ENCODE measurements around the gene AKAP11. TPM values are rescaled to one million over a fixed set of nuclear protein-coding genes. Genes with fewer than 3 reads are reported as not detected.

AKAP11 gene
- polyA plus RNA-seq, 1 donor (not counting 4 experiments of a cell fraction or from before 2014, with no cell fraction given) = 17.4 TPM

- no peak overlapping the region for H3K4me3 ChIP-seq (ENCODE audit: control insufficient read depth in 2 of 3, extremely low read depth in 1 of 3, insufficient read depth in 2 of 3, low read depth in 1 of 3, low read length in 3 of 3)
- H4K20me1 ChIP-seq (ENCODE audit: control insufficient read depth, extremely low read depth, insufficient read depth, low read length) = no peaks in the 10 kb centered on the region
- TF ChIP-seq, protein P1, sequence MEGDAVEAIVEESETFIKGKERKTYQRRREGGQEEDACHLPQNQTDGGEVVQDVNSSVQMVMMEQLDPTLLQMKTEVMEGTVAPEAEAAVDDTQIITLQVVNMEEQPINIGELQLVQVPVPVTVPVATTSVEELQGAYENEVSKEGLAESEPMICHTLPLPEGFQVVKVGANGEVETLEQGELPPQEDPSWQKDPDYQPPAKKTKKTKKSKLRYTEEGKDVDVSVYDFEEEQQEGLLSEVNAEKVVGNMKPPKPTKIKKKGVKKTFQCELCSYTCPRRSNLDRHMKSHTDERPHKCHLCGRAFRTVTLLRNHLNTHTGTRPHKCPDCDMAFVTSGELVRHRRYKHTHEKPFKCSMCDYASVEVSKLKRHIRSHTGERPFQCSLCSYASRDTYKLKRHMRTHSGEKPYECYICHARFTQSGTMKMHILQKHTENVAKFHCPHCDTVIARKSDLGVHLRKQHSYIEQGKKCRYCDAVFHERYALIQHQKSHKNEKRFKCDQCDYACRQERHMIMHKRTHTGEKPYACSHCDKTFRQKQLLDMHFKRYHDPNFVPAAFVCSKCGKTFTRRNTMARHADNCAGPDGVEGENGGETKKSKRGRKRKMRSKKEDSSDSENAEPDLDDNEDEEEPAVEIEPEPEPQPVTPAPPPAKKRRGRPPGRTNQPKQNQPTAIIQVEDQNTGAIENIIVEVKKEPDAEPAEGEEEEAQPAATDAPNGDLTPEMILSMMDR (optimal IDR thresholded peaks at IDR 0.05 in 1 of 3, IDR thresholded peaks at IDR 0.05 in 1 of 3, conservative IDR thresholded peaks at IDR 0.05 in 1 of 3; ENCODE audit: extremely low read depth in 1 of 3, insufficient read depth in 2 of 3, low read length in 3 of 3) = no peak
- TF ChIP-seq EZH2 (IDR thresholded peaks at IDR 0.05; ENCODE audit: low read length) = no peak
- H3K4me1 ChIP-seq (ENCODE audit: control insufficient read depth, extremely low read depth, insufficient read depth, low read length) = no peaks in the 10 kb centered on the region
- H3K27ac ChIP-seq (ENCODE audit: control insufficient read depth, insufficient read depth, low read length) = no peak overlapping the region
- no peaks in the 10 kb centered on the region for H3K27me3 ChIP-seq (ENCODE audit: control insufficient read depth, extremely low read depth, insufficient read depth, low read length)
- no peak overlapping the region for H2AFZ ChIP-seq (ENCODE audit: control insufficient read depth, low read length)
- no peak overlapping the region for H3K4me2 ChIP-seq (ENCODE audit: control insufficient read depth, extremely low read depth, insufficient read depth, low read depth, low read length)
- H3K79me2 ChIP-seq (ENCODE audit: control insufficient read depth, insufficient read depth, low read length) = no peaks in the 10 kb centered on the region
- no peaks in the 10 kb centered on the region for H3K9me3 ChIP-seq (ENCODE audit: control insufficient read depth, low read depth, low read length)
- H3K36me3 ChIP-seq (ENCODE audit: control insufficient read depth in 2 of 2, extremely low read depth in 1 of 2, insufficient read depth in 2 of 2, low read length in 2 of 2) = peaks cover 9 to 15% of the 10 kb centered on the region in 2 experiments
- H3K9ac ChIP-seq (ENCODE audit: control insufficient read depth, extremely low read depth, insufficient read depth, low read length) = no peak overlapping the region
- H3K9me1 ChIP-seq (ENCODE audit: control insufficient read depth, extremely low read depth, insufficient read depth, low read length) = no peaks in the 10 kb centered on the region
- FAIRE-seq (no peak), DNase-seq (ENCODE audit: low read depth, low spot score) (no peak)
- dilution Hi-C loops (cut with MboI; ENCODE audit: extremely low pct_ligation_motif_present, low sequenced_read_pairs) = no loop called here
Observed at GRCh38 chr13:42229287-42229686, 42.7 kb upstream of the AKAP11 start.

DNA sequence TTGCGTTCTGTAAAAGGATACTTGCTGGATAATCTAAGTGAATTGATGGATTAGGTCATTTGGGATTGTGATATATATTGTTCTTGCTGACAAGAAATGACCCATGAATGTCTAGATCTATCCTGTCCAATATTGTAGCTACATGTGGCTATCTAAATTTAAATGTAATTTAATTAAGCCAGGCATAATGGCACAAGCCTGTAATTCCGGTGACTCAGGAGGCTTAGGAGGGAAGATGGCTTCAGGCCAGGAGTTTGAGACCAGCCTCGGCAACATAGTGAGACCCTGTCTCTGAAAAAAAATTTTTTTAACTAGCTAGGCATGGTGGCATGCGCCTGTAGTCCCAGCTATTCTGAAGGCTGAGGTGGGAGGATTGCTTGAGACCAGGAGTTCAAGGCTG is 39.3 kb upstream of the AKAP11 start:
- FAIRE-seq (no peak), DNase-seq (ENCODE audit: low read depth, low spot score) (no peak)
- H3K4me1 ChIP-seq (ENCODE audit: control insufficient read depth, extremely low read depth, insufficient read depth, low read length) = no peaks in the 10 kb centered on the region
- no peak overlapping the region for H3K9ac ChIP-seq (ENCODE audit: control insufficient read depth, extremely low read depth, insufficient read depth, low read length)
- no peak overlapping the region for H3K27ac ChIP-seq (ENCODE audit: control insufficient read depth, insufficient read depth, low read length)
- H3K9me1 ChIP-seq (ENCODE audit: control insufficient read depth, extremely low read depth, insufficient read depth, low read length) = no peaks in the 10 kb centered on the region
- no peak overlapping the region for H3K4me2 ChIP-seq (ENCODE audit: control insufficient read depth, extremely low read depth, insufficient read depth, low read depth, low read length)
- H3K4me3 ChIP-seq (ENCODE audit: control insufficient read depth in 2 of 3, extremely low read depth in 1 of 3, insufficient read depth in 2 of 3, low read depth in 1 of 3, low read length in 3 of 3) = no peak overlapping the region
- no peak overlapping the region for H2AFZ ChIP-seq (ENCODE audit: control insufficient read depth, low read length)
- H4K20me1 ChIP-seq (ENCODE audit: control insufficient read depth, extremely low read depth, insufficient read depth, low read length) = no peaks in the 10 kb centered on the region
- H3K79me2 ChIP-seq (ENCODE audit: control insufficient read depth, insufficient read depth, low read length) = no peaks in the 10 kb centered on the region
- dilution Hi-C loops (cut with MboI; ENCODE audit: extremely low pct_ligation_motif_present, low sequenced_read_pairs) = no loop called here
- no peaks in the 10 kb centered on the region for H3K9me3 ChIP-seq (ENCODE audit: control insufficient read depth, low read depth, low read length)
- H3K36me3 ChIP-seq (ENCODE audit: control insufficient read depth in 2 of 2, extremely low read depth in 1 of 2, insufficient read depth in 2 of 2, low read length in 2 of 2) = peaks cover 5 to 9% of the 10 kb centered on the region in 2 experiments
- no peaks in the 10 kb centered on the region for H3K27me3 ChIP-seq (ENCODE audit: control insufficient read depth, extremely low read depth, insufficient read depth, low read length)
- TF ChIP-seq, protein P1 (optimal IDR thresholded peaks at IDR 0.05 in 1 of 3, IDR thresholded peaks at IDR 0.05 in 1 of 3, conservative IDR thresholded peaks at IDR 0.05 in 1 of 3; ENCODE audit: extremely low read depth in 1 of 3, insufficient read depth in 2 of 3, low read length in 3 of 3) = no peak
- no peak for TF ChIP-seq EZH2 (IDR thresholded peaks at IDR 0.05; ENCODE audit: low read length)
